HepG2 (cell line): ENCODE results near the gene G6PC3. TPM values are rescaled to one million over a fixed set of nuclear protein-coding genes. Genes with fewer than 3 reads are reported as not detected.

Source experiments
- ISX ChIP-seq: sonication (generic); formaldehyde crosslinking; conservative IDR thresholded peaks from 2 replicates; pipeline ENCODE4 v1.5.0; 2020; ENCODE audit warnings: missing genetic modification reagents
- NCOR1 ChIP-seq: fragments of 200-600 bp; sonication (generic); IDR thresholded peaks from 2 replicates; pipeline ENCODE4 v1.7.0; 2017; ENCODE audit warnings: antibody characterized with exemption, low read length, borderline replicate concordance
- SATB2 ChIP-seq: sonication (generic); formaldehyde crosslinking; IDR thresholded peaks from 2 replicates; pipeline ENCODE4 v1.5.0; 2020; ENCODE audit warnings: missing genetic modification reagents
- SOX13 ChIP-seq, 3 experiments: fragments of 450-650 bp in 1 of 3; sonication (generic) in 1 of 3; formaldehyde crosslinking in 1 of 3; IDR thresholded peaks in 2 of 3; conservative IDR thresholded peaks in 1 of 3; 2 replicates each; pipeline versions ENCODE4 v1.5.0 to v1.6.1; 2016 to 2020; ENCODE audit warnings: antibody characterized with exemption in 1 of 3, mild to moderate bottlenecking in 1 of 3, missing compliant biosample characterization in 1 of 3, missing genetic modification reagents in 1 of 3, moderate library complexity in 1 of 3
- ZNF101 ChIP-seq: sonication (generic); formaldehyde crosslinking; IDR thresholded peaks from 2 replicates; pipeline ENCODE4 v1.4.0; 2020; ENCODE audit warnings: mild to moderate bottlenecking, low read depth, missing genetic modification reagents, borderline replicate concordance
- ZNF460 ChIP-seq: sonication (generic); formaldehyde crosslinking; IDR thresholded peaks from 2 replicates; pipeline ENCODE4 v1.5.1; 2020; ENCODE audit warnings: missing genetic modification reagents, mild to moderate bottlenecking, borderline replicate concordance
- polyA plus RNA-seq, 8 experiments: library from polyadenylated mRNA; depleted of rRNA in 3 of 8; stranded (reverse) in 7 of 8; unstranded in 1 of 8; fragments of >200 nt; fragmentation: Illumina TruSeq in 4 of 8; extraction: Trizol in 4 of 8; gene quantifications; 2 replicates each; pipeline versions ENCODE4 v1.2.1 to v1.2.3, GENCODE V29; 2011 to 2016; ENCODE audit warnings: low read depth in 4 of 8, missing spikeins in 1 of 8, mixed read lengths in 1 of 8; ENCODE audit not compliant: insufficient read depth in 1 of 8
- total RNA-seq, 5 experiments: library from RNA; depleted of rRNA; stranded (reverse); fragments of >200 nt; fragmentation: Illumina TruSeq; extraction: Trizol; gene quantifications; 2 replicates each; pipeline ENCODE4 v1.2.3, GENCODE V29; 2016; ENCODE audit warnings: low read depth in 1 of 5
- TF ChIP-seq, protein P1 (sequence below): sonication (generic); formaldehyde crosslinking; IDR thresholded peaks from 2 replicates; pipeline ENCODE4 v1.4.0; 2020; ENCODE audit warnings: missing genetic modification reagents
- TF ChIP-seq, protein P2 (sequence below): IDR thresholded peaks from 2 replicates; pipeline ENCODE4 v1.6.1; 2016; ENCODE audit warnings: low read depth, missing genetic modification reagents, missing compliant biosample characterization
- TF ChIP-seq, protein P3 (sequence below): sonication (generic); formaldehyde crosslinking; IDR thresholded peaks from 2 replicates; pipeline ENCODE4 v1.4.0; 2020; ENCODE audit warnings: mild to moderate bottlenecking, missing genetic modification reagents, borderline replicate concordance
- TF ChIP-seq, protein P4 (sequence below): sonication (generic); formaldehyde crosslinking; IDR thresholded peaks from 2 replicates; pipeline ENCODE4 v1.5.0; 2020; ENCODE audit warnings: missing genetic modification reagents, mild to moderate bottlenecking, borderline replicate concordance

Gene G6PC3
- total and polyA plus RNA-seq, 2 of the 13 experiments (the other 11 are each of a cell fraction or from before 2014, with no cell fraction given) = 38.5 to 75.8 TPM

DNA sequence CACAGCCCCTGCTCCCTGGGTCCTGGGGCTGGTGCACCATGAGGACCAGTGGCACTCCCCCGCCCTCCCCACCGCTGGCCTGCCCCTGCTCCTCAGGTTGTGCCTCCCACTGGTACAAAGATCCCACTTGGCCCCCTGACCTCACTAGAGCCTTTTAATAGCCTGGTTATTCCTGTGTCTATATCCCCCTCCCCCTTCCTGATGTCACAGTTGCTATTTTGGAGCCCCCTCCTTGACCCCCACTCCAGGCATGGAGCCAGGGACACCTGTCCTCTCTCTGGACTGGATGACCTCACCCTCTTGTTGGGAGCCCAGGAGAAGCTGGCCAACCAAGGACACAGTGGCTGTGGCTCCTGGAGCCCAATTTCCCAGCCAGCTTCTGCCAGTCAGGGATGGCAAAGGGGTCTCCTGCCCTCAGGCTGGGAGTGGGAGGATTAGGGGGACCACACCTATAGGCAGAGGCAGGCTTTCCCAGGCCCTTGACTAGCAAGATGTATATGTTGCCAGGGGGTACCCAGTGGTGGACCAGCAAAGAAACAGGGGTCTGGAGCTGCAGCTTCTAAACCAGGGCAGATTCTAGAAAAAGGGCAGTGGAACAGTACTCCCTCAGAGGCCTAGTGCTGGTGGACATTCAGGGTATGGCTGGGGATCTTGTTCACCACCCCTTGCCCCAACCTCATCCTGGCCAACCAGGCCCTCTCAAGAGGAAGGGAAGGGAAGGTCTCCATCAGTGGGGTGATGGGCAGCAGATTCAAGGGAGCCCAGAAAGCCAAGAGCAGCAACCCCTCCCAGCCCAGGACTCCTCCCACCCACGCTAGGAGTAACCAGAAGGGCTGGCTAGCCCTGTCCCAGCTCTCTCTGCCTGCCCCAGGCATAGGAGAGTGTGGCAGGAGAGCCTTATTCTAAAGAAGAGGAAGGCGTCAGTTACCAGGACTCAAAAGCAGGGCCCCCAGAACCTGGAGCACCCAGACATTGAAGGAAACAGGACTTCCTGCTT is 42.0 kb downstream of the G6PC3 start (continued):
- TF ChIP-seq, protein P1, sequence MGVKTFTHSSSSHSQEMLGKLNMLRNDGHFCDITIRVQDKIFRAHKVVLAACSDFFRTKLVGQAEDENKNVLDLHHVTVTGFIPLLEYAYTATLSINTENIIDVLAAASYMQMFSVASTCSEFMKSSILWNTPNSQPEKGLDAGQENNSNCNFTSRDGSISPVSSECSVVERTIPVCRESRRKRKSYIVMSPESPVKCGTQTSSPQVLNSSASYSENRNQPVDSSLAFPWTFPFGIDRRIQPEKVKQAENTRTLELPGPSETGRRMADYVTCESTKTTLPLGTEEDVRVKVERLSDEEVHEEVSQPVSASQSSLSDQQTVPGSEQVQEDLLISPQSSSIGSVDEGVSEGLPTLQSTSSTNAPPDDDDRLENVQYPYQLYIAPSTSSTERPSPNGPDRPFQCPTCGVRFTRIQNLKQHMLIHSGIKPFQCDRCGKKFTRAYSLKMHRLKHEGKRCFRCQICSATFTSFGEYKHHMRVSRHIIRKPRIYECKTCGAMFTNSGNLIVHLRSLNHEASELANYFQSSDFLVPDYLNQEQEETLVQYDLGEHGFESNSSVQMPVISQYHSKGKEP (CRISPR knock-in tag) = no peak
- no peak for TF ChIP-seq ZNF460 (CRISPR knock-in tag)
- no peak for TF ChIP-seq SOX13 (IDR thresholded peaks at IDR 0.05)
- TF ChIP-seq SOX13 (CRISPR knock-in tag; conservative IDR thresholded peaks at IDR 0.05 in 1 of 2, IDR thresholded peaks at IDR 0.05 in 1 of 2) = no peak; a peak in 1 of 4 replicates
- TF ChIP-seq ZNF101 = no peak
- TF ChIP-seq, protein P2, sequence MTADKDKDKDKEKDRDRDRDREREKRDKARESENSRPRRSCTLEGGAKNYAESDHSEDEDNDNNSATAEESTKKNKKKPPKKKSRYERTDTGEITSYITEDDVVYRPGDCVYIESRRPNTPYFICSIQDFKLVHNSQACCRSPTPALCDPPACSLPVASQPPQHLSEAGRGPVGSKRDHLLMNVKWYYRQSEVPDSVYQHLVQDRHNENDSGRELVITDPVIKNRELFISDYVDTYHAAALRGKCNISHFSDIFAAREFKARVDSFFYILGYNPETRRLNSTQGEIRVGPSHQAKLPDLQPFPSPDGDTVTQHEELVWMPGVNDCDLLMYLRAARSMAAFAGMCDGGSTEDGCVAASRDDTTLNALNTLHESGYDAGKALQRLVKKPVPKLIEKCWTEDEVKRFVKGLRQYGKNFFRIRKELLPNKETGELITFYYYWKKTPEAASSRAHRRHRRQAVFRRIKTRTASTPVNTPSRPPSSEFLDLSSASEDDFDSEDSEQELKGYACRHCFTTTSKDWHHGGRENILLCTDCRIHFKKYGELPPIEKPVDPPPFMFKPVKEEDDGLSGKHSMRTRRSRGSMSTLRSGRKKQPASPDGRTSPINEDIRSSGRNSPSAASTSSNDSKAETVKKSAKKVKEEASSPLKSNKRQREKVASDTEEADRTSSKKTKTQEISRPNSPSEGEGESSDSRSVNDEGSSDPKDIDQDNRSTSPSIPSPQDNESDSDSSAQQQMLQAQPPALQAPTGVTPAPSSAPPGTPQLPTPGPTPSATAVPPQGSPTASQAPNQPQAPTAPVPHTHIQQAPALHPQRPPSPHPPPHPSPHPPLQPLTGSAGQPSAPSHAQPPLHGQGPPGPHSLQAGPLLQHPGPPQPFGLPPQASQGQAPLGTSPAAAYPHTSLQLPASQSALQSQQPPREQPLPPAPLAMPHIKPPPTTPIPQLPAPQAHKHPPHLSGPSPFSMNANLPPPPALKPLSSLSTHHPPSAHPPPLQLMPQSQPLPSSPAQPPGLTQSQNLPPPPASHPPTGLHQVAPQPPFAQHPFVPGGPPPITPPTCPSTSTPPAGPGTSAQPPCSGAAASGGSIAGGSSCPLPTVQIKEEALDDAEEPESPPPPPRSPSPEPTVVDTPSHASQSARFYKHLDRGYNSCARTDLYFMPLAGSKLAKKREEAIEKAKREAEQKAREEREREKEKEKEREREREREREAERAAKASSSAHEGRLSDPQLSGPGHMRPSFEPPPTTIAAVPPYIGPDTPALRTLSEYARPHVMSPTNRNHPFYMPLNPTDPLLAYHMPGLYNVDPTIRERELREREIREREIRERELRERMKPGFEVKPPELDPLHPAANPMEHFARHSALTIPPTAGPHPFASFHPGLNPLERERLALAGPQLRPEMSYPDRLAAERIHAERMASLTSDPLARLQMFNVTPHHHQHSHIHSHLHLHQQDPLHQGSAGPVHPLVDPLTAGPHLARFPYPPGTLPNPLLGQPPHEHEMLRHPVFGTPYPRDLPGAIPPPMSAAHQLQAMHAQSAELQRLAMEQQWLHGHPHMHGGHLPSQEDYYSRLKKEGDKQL (CRISPR knock-in tag) = no peak
- TF ChIP-seq, protein P3, sequence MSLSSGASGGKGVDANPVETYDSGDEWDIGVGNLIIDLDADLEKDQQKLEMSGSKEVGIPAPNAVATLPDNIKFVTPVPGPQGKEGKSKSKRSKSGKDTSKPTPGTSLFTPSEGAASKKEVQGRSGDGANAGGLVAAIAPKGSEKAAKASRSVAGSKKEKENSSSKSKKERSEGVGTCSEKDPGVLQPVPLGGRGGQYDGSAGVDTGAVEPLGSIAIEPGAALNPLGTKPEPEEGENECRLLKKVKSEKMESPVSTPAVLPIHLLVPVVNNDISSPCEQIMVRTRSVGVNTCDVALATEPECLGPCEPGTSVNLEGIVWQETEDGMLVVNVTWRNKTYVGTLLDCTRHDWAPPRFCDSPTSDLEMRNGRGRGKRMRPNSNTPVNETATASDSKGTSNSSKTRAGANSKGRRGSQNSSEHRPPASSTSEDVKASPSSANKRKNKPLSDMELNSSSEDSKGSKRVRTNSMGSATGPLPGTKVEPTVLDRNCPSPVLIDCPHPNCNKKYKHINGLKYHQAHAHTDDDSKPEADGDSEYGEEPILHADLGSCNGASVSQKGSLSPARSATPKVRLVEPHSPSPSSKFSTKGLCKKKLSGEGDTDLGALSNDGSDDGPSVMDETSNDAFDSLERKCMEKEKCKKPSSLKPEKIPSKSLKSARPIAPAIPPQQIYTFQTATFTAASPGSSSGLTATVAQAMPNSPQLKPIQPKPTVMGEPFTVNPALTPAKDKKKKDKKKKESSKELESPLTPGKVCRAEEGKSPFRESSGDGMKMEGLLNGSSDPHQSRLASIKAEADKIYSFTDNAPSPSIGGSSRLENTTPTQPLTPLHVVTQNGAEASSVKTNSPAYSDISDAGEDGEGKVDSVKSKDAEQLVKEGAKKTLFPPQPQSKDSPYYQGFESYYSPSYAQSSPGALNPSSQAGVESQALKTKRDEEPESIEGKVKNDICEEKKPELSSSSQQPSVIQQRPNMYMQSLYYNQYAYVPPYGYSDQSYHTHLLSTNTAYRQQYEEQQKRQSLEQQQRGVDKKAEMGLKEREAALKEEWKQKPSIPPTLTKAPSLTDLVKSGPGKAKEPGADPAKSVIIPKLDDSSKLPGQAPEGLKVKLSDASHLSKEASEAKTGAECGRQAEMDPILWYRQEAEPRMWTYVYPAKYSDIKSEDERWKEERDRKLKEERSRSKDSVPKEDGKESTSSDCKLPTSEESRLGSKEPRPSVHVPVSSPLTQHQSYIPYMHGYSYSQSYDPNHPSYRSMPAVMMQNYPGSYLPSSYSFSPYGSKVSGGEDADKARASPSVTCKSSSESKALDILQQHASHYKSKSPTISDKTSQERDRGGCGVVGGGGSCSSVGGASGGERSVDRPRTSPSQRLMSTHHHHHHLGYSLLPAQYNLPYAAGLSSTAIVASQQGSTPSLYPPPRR (CRISPR knock-in tag) = peak; percentile 53; the same call in 1 of the 2 replicates
- TF ChIP-seq SATB2 (CRISPR knock-in tag) = no peak
- TF ChIP-seq ISX = no peak
- TF ChIP-seq, protein P4, sequence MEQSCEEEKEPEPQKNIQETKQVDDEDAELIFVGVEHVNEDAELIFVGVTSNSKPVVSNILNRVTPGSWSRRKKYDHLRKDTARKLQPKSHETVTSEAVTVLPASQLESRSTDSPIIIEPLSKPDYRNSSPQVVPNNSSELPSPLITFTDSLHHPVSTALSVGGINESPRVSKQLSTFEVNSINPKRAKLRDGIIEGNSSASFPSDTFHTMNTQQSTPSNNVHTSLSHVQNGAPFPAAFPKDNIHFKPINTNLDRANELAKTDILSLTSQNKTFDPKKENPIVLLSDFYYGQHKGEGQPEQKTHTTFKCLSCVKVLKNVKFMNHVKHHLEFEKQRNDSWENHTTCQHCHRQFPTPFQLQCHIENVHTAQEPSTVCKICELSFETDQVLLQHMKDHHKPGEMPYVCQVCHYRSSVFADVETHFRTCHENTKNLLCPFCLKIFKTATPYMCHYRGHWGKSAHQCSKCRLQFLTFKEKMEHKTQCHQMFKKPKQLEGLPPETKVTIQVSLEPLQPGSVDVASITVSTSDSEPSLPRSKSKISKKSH (CRISPR knock-in tag) = peak; percentile 20; the same call in 1 of the 2 replicates
- 0 out of 2 replicates have a peak, but pooled peaks have one; percentile 24 for TF ChIP-seq NCOR1
